HL-60 (cell line): Measurements from ENCODE around the gene RSU1.
A peak's percentile ranks its signal among the peaks of the same experiment; 100 is the strongest.
"Not testable (repeated sequence)": the region's sequence is repeated elsewhere in the genome, so short reads cannot be mapped to it uniquely, and the experiment has no call there.

Source experiments
- DNase-seq, 2 experiments: peaks; one replicate each; pipeline ENCODE4 v3.0.0-alpha.2; 2010 to 2020; ENCODE audit warnings: low read depth in 1 of 2, low spot score in 1 of 2
- H3K27ac ChIP-seq: fragments of 250-450 bp; sonication (Bioruptor Pico); replicated peaks from 2 replicates; pipeline ENCODE4 v1.5.1; 2020; ENCODE audit warnings: mild to moderate bottlenecking, moderate library complexity
- H3K27me3 ChIP-seq: fragments of 250-450 bp; sonication (Bioruptor Pico); 2 replicates; pipeline ENCODE4 v1.5.1; 2021; ENCODE audit warnings: mild to moderate bottlenecking, moderate library complexity; ENCODE audit not compliant: insufficient read depth, poor library complexity, severe bottlenecking
- H3K4me3 ChIP-seq: replicated peaks from 2 replicates; pipeline ENCODE4 v1.5.1; 2011; ENCODE audit warnings: mild to moderate bottlenecking, control low read depth, low read length; ENCODE audit not compliant: insufficient read depth
- CTCF ChIP-seq: IDR thresholded peaks from one replicate; pipeline ENCODE4 v1.5.1; 2011; ENCODE audit warnings: low read length, control low read depth, inconsistent platforms; ENCODE audit not compliant: insufficient read depth
- GABPA ChIP-seq: IDR thresholded peaks from 2 replicates; pipeline ENCODE4 v1.6.1; 2012; ENCODE audit warnings: low read depth
- POLR2AphosphoS5 ChIP-seq: IDR thresholded peaks from 2 replicates; pipeline ENCODE4 v1.6.1; 2012; ENCODE audit warnings: low read depth
- SPI1 ChIP-seq: IDR thresholded peaks from 2 replicates; pipeline ENCODE4 v1.6.1; 2012; ENCODE audit warnings: low read depth, mild to moderate bottlenecking, borderline replicate concordance
- TF ChIP-seq, protein P1 (sequence below): IDR thresholded peaks from 2 replicates; pipeline ENCODE4 v1.6.1; 2012; ENCODE audit warnings: low read depth; ENCODE audit not compliant: insufficient replicate concordance

RSU1 gene

GRCh38 chr10:16828114-16828568 lies 10.9 kb upstream of the RSU1 start:
- Histone ChIP-seq H3K4me3 (no peak overlapping the region), H3K27ac (no peak overlapping the region)
- peak in 1 of 2 experiments; percentile 32 for DNase-seq

DNA sequence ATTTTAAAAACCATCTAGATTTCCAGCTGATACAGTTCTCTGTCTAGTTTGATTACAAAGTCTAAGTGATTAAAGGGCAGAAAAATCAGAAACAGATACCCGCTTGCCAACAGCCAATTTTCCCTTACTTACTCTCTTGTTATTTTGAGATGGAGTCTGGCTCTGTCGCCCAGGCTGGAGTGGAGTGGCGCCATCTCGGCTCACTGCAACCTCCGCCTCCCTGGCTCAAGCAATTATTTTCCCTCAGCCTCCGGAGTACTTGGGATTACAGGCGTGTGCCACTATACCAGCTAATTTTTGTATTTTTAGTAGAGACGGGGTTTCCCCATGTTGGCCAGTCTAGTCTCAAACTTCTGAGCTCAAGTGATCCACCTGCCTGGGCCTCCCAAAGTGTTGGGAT lies 10.2 kb upstream of the RSU1 start:
- not testable (repeated sequence) for H3K27me3 ChIP-seq, DNase-seq, H3K27ac ChIP-seq, H3K4me3 ChIP-seq

More at GRCh38 chr10:16828114-16828568, 10.9 kb upstream of the RSU1 start:
- TF ChIP-seq GABPA (no peak), SPI1 (no peak), POLR2AphosphoS5 (no peak), CTCF (no peak)
- TF ChIP-seq, protein P1, sequence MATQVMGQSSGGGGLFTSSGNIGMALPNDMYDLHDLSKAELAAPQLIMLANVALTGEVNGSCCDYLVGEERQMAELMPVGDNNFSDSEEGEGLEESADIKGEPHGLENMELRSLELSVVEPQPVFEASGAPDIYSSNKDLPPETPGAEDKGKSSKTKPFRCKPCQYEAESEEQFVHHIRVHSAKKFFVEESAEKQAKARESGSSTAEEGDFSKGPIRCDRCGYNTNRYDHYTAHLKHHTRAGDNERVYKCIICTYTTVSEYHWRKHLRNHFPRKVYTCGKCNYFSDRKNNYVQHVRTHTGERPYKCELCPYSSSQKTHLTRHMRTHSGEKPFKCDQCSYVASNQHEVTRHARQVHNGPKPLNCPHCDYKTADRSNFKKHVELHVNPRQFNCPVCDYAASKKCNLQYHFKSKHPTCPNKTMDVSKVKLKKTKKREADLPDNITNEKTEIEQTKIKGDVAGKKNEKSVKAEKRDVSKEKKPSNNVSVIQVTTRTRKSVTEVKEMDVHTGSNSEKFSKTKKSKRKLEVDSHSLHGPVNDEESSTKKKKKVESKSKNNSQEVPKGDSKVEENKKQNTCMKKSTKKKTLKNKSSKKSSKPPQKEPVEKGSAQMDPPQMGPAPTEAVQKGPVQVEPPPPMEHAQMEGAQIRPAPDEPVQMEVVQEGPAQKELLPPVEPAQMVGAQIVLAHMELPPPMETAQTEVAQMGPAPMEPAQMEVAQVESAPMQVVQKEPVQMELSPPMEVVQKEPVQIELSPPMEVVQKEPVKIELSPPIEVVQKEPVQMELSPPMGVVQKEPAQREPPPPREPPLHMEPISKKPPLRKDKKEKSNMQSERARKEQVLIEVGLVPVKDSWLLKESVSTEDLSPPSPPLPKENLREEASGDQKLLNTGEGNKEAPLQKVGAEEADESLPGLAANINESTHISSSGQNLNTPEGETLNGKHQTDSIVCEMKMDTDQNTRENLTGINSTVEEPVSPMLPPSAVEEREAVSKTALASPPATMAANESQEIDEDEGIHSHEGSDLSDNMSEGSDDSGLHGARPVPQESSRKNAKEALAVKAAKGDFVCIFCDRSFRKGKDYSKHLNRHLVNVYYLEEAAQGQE, result no peak
- no peaks in the 10 kb centered on the region for H3K27me3 ChIP-seq

GRCh38 chr10:16822726-16823360 lies 5.6 kb upstream of the RSU1 start:
- TF ChIP-seq GABPA, result no peak
- no peak for TF ChIP-seq SPI1
- TF ChIP-seq, protein P1, result no peak
- TF ChIP-seq POLR2AphosphoS5, result no peak
- TF ChIP-seq CTCF, result no peak
- Histone ChIP-seq H3K4me3 (no peak overlapping the region), H3K27me3 (no peaks in the 10 kb centered on the region), H3K27ac (no peak overlapping the region)
- no peak for DNase-seq

DNA sequence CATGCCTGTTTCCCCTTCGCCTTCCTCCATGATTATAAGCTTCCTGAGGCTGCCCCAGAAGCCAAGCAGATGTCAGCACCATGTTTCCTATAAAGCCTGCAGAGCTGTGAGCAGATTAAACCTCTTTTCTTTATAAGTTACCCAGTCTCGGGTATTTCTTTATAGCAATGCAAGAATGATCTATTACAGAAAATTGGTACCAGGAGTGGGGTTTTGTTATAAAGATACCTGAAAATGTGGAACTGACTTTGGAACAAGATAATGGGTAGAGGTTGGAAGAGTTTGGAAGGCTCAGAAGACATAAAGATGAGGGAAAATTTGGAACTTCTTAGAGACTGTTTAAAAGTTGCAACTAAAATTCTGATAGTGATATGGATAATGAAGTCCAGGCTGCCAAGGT lies 4.8 kb upstream of the RSU1 start:
- DNase-seq, result no peak
- Histone ChIP-seq H3K27ac (no peak overlapping the region), H3K4me3 (no peak overlapping the region), H3K27me3 (no peaks in the 10 kb centered on the region)
- no peak for TF ChIP-seq POLR2AphosphoS5
- no peak for TF ChIP-seq SPI1
- TF ChIP-seq GABPA, result no peak
- no peak for TF ChIP-seq CTCF
- TF ChIP-seq, protein P1, result no peak
